Measurements from ENCODE around the gene ZNF683. TPM values are rescaled to one million over a fixed set of nuclear protein-coding genes. Genes with fewer than 3 reads are reported as not detected.
"Not testable (repeated sequence)": the region's sequence is repeated elsewhere in the genome, so short reads cannot be mapped to it uniquely, and the experiment has no call there.

The ZNF683 gene
- total RNA-seq = not detected in 2 replicates

GRCh38 chr1:26372611-26373010, at the start of gene ZNF683:
Gene ZNF683 (minus strand): TSS chr1:26372750. CDS start chr1:26368571, 4,179 bp downstream.
- H3K36me3 ChIP-seq (ENCODE audit: control insufficient read depth, insufficient read depth, low read length); DNase-seq (ENCODE audit: low read depth); H3K27me3 ChIP-seq (ENCODE audit: control insufficient read depth, insufficient read depth, low read length); H3K4me3 ChIP-seq (ENCODE audit: low read depth, low read length): not testable (repeated sequence)

- Histone ChIP-seq H3K36me3 (ENCODE audit: control insufficient read depth, insufficient read depth, low read length) (no peaks in the 10 kb centered on the region), H3K4me3 (ENCODE audit: low read depth, low read length) (no peak overlapping the region), H3K27me3 (ENCODE audit: control insufficient read depth, insufficient read depth, low read length) (peaks cover 20% of the 10 kb centered on the region)
- DNase-seq (ENCODE audit: low read depth) = no peak
- no peak for TF ChIP-seq CTCF (IDR thresholded peaks at IDR 0.05; ENCODE audit: insufficient read depth, low read length, poor library complexity, severe bottlenecking)
These were observed 46.9 kb upstream of the ZNF683 start for GRCh38 chr1:26419494-26419893.

- Histone ChIP-seq H3K27me3 (ENCODE audit: control insufficient read depth, insufficient read depth, low read length) (peaks cover 25% of the 10 kb centered on the region), H3K4me3 (ENCODE audit: low read depth, low read length) (no peak overlapping the region), H3K36me3 (ENCODE audit: control insufficient read depth, insufficient read depth, low read length) (no peaks in the 10 kb centered on the region)
- no peak for DNase-seq (ENCODE audit: low read depth)
- TF ChIP-seq CTCF (IDR thresholded peaks at IDR 0.05; ENCODE audit: insufficient read depth, low read length, poor library complexity, severe bottlenecking) = no peak
These were observed 46.4 kb upstream of the ZNF683 start for GRCh38 chr1:26418865-26419349.

- peak; percentile 96 for TF ChIP-seq CTCF (IDR thresholded peaks at IDR 0.05; ENCODE audit: insufficient read depth, low read length, poor library complexity, severe bottlenecking)
- DNase-seq (ENCODE audit: low read depth) = no peak
- no peaks in the 10 kb centered on the region for H3K36me3 ChIP-seq (ENCODE audit: control insufficient read depth, insufficient read depth, low read length)
- H3K27me3 ChIP-seq (ENCODE audit: control insufficient read depth, insufficient read depth, low read length) = peaks cover 39% of the 10 kb centered on the region
- H3K4me3 ChIP-seq (ENCODE audit: low read depth, low read length) = no peak overlapping the region
These were observed 44.7 kb upstream of the ZNF683 start for GRCh38 chr1:26417111-26417759.

- H3K36me3 ChIP-seq (ENCODE audit: control insufficient read depth, insufficient read depth, low read length) = no peaks in the 10 kb centered on the region
- H3K4me3 ChIP-seq (ENCODE audit: low read depth, low read length) = no peak overlapping the region
- peaks cover 66% of the 10 kb centered on the region for H3K27me3 ChIP-seq (ENCODE audit: control insufficient read depth, insufficient read depth, low read length)
- TF ChIP-seq CTCF (IDR thresholded peaks at IDR 0.05; ENCODE audit: insufficient read depth, low read length, poor library complexity, severe bottlenecking) = no peak
- no peak for DNase-seq (ENCODE audit: low read depth)
These were observed 40.5 kb upstream of the ZNF683 start for GRCh38 chr1:26413031-26413430.

GRCh38 chr1:26412180-26412840, 39.8 kb upstream of the ZNF683 start:
- no peak for TF ChIP-seq CTCF (IDR thresholded peaks at IDR 0.05; ENCODE audit: insufficient read depth, low read length, poor library complexity, severe bottlenecking)
- H3K4me3 ChIP-seq (ENCODE audit: low read depth, low read length) = no peak overlapping the region
- H3K27me3 ChIP-seq (ENCODE audit: control insufficient read depth, insufficient read depth, low read length) = peaks cover 66% of the 10 kb centered on the region
- no peaks in the 10 kb centered on the region for H3K36me3 ChIP-seq (ENCODE audit: control insufficient read depth, insufficient read depth, low read length)
- DNase-seq (ENCODE audit: low read depth) = no peak

All from kidney epithelial cell (primary cell).